GM21576 (cell line): ENCODE results near the gene CEP170B.

ENCODE experiments used
- ATAC-seq: cut with Tn5 transposase; IDR thresholded peaks from one replicate; pipeline ENCODE4 v1.9.1; 2021; ENCODE audit warnings: mild to moderate bottlenecking, moderate library complexity; ENCODE audit not compliant: unreplicated experiment

The CEP170B gene

GRCh38 chr14:104928391-104929133 is 63.5 kb downstream of the CEP170B start:
- ATAC-seq, result no peak

GRCh38 chr14:104929268-104930230 is 64.5 kb downstream of the CEP170B start:
- no peak for ATAC-seq

- no peak for ATAC-seq
Observed at GRCh38 chr14:104930526-104931303, 65.6 kb downstream of the CEP170B start.

- ATAC-seq, result no peak
Observed at GRCh38 chr14:104931304-104931770, 66.3 kb downstream of the CEP170B start.

- ATAC-seq, result no peak
Observed at GRCh38 chr14:104931771-104932675, 67.0 kb downstream of the CEP170B start.

GRCh38 chr14:104932676-104933631 is 67.9 kb downstream of the CEP170B start:
- ATAC-seq, result no peak

- no peak for ATAC-seq
Observed at GRCh38 chr14:104933746-104934733, 69.0 kb downstream of the CEP170B start.

- ATAC-seq, result no peak
Observed at GRCh38 chr14:104935026-104935650, 70.1 kb downstream of the CEP170B start.

GRCh38 chr14:104935955-104936354 is 70.9 kb downstream of the CEP170B start:
- no peak for ATAC-seq

- no peak for ATAC-seq
Observed at GRCh38 chr14:104936361-104937155, 71.5 kb downstream of the CEP170B start.

- no peak for ATAC-seq
Observed at GRCh38 chr14:104937161-104937560, 72.1 kb downstream of the CEP170B start.

GRCh38 chr14:104937694-104938365 is 72.8 kb downstream of the CEP170B start:
- ATAC-seq, result no peak

- no peak for ATAC-seq
Observed at GRCh38 chr14:104938436-104938835, 73.4 kb downstream of the CEP170B start.

GRCh38 chr14:104938960-104939359 is 73.9 kb downstream of the CEP170B start:
- ATAC-seq, result no peak

GRCh38 chr14:104939666-104940410 is 74.8 kb downstream of the CEP170B start:
- no peak for ATAC-seq
